ENCODE measurements around the gene CCDC9.
A peak's percentile ranks its signal among the peaks of the same experiment; 100 is the strongest.
"Not testable (repeated sequence)": the region's sequence is repeated elsewhere in the genome, so short reads cannot be mapped to it uniquely, and the experiment has no call there.

Gene CCDC9

GRCh38 chr19:47243364-47243775 is 13.0 kb upstream of the CCDC9 start:
- peak overlapping the region; percentile 81 for H3K4me3 Mint-ChIP-seq
- no peaks in the 10 kb centered on the region for H3K9me3 Mint-ChIP-seq

GRCh38 chr19:47243776-47244547 is 12.4 kb upstream of the CCDC9 start:
- Mint-ChIP-seq H3K27ac (peak overlapping the region; percentile 96), H3K4me3 (peak overlapping the region; percentile 81), H3K9me3 (no peaks in the 10 kb centered on the region), H3K36me3 (ENCODE audit: low read depth) (peaks cover 3% of the 10 kb centered on the region), H3K27me3 (ENCODE audit: low read depth) (peaks cover 6% of the 10 kb centered on the region), H3K4me1 (ENCODE audit: low read depth) (peaks cover 20% of the 10 kb centered on the region)

More at GRCh38 chr19:47243364-47243775, 13.0 kb upstream of the CCDC9 start:
- H3K36me3 Mint-ChIP-seq (ENCODE audit: low read depth): peaks cover 3% of the 10 kb centered on the region
- peak overlapping the region; percentile 96 for H3K27ac Mint-ChIP-seq
- H3K27me3 Mint-ChIP-seq (ENCODE audit: low read depth): peaks cover 9% of the 10 kb centered on the region
- peaks cover 21% of the 10 kb centered on the region for H3K4me1 Mint-ChIP-seq (ENCODE audit: low read depth)

- Mint-ChIP-seq H3K9me3 (no peaks in the 10 kb centered on the region), H3K27ac (peak overlapping the region; percentile 26), H3K36me3 (ENCODE audit: low read depth) (no peaks in the 10 kb centered on the region), H3K4me3 (no peak overlapping the region), H3K27me3 (ENCODE audit: low read depth) (no peaks in the 10 kb centered on the region), H3K4me1 (ENCODE audit: low read depth) (peaks cover 20% of the 10 kb centered on the region)
Measured at GRCh38 chr19:47247308-47247990, 8.9 kb upstream of the CCDC9 start.

- peaks cover 12% of the 10 kb centered on the region for H3K4me1 Mint-ChIP-seq (ENCODE audit: low read depth)
- not testable (repeated sequence) for H3K27ac Mint-ChIP-seq; H3K9me3 Mint-ChIP-seq; H3K4me3 Mint-ChIP-seq; H3K27me3 Mint-ChIP-seq (ENCODE audit: low read depth); H3K36me3 Mint-ChIP-seq (ENCODE audit: low read depth)
Measured at GRCh38 chr19:47253016-47253415, 3.3 kb upstream of the CCDC9 start.

GRCh38 chr19:47253467-47253881 is 2.9 kb upstream of the CCDC9 start:
- H3K4me1 Mint-ChIP-seq (ENCODE audit: low read depth): peaks cover 13% of the 10 kb centered on the region
- H3K36me3 Mint-ChIP-seq (ENCODE audit: low read depth): peaks cover 8% of the 10 kb centered on the region
- H3K4me3 Mint-ChIP-seq: no peak overlapping the region
- H3K27me3 Mint-ChIP-seq (ENCODE audit: low read depth): no peaks in the 10 kb centered on the region
- H3K27ac Mint-ChIP-seq: no peak overlapping the region
- H3K9me3 Mint-ChIP-seq: no peaks in the 10 kb centered on the region

GRCh38 chr19:47253970-47254369 is 2.4 kb upstream of the CCDC9 start:
- peak overlapping the region; percentile 21 for H3K27ac Mint-ChIP-seq

GRCh38 chr19:47256693-47257410 is 527 bp downstream of the CCDC9 start:
- H3K4me1 Mint-ChIP-seq (ENCODE audit: low read depth): peaks cover 27% of the 10 kb centered on the region
- no peaks in the 10 kb centered on the region for H3K27me3 Mint-ChIP-seq (ENCODE audit: low read depth)
- no peaks in the 10 kb centered on the region for H3K9me3 Mint-ChIP-seq

More at GRCh38 chr19:47253970-47254369, 2.4 kb upstream of the CCDC9 start:
- Mint-ChIP-seq H3K4me3 (no peak overlapping the region), H3K9me3 (no peaks in the 10 kb centered on the region), H3K27me3 (ENCODE audit: low read depth) (no peaks in the 10 kb centered on the region), H3K4me1 (ENCODE audit: low read depth) (peaks cover 18% of the 10 kb centered on the region), H3K36me3 (ENCODE audit: low read depth) (peaks cover 12% of the 10 kb centered on the region)

GRCh38 chr19:47257411-47258169 is 1.3 kb downstream of the CCDC9 start:
- H3K9me3 Mint-ChIP-seq: no peaks in the 10 kb centered on the region
- H3K36me3 Mint-ChIP-seq (ENCODE audit: low read depth): peaks cover 37% of the 10 kb centered on the region
- H3K4me3 Mint-ChIP-seq: peak overlapping the region; percentile 95
- H3K27me3 Mint-ChIP-seq (ENCODE audit: low read depth): no peaks in the 10 kb centered on the region
- peak overlapping the region; percentile 90 for H3K27ac Mint-ChIP-seq
- H3K4me1 Mint-ChIP-seq (ENCODE audit: low read depth): peaks cover 27% of the 10 kb centered on the region

More at GRCh38 chr19:47256693-47257410, 527 bp downstream of the CCDC9 start:
- Mint-ChIP-seq H3K36me3 (ENCODE audit: low read depth) (peaks cover 33% of the 10 kb centered on the region), H3K27ac (peak overlapping the region; percentile 90), H3K4me3 (peak overlapping the region; percentile 95)

- H3K9me3 Mint-ChIP-seq: no peaks in the 10 kb centered on the region
- H3K27ac Mint-ChIP-seq: no peak overlapping the region
- peak overlapping the region; percentile 95 for H3K4me3 Mint-ChIP-seq
- no peaks in the 10 kb centered on the region for H3K27me3 Mint-ChIP-seq (ENCODE audit: low read depth)
- H3K36me3 Mint-ChIP-seq (ENCODE audit: low read depth): peaks cover 38% of the 10 kb centered on the region
- H3K4me1 Mint-ChIP-seq (ENCODE audit: low read depth): peaks cover 27% of the 10 kb centered on the region
Measured at GRCh38 chr19:47258434-47258833, 2.1 kb downstream of the CCDC9 start.

GRCh38 chr19:47258895-47259555 is 2.7 kb downstream of the CCDC9 start:
- Mint-ChIP-seq H3K36me3 (ENCODE audit: low read depth) (peaks cover 38% of the 10 kb centered on the region), H3K4me1 (ENCODE audit: low read depth) (peaks cover 27% of the 10 kb centered on the region), H3K27me3 (ENCODE audit: low read depth) (no peaks in the 10 kb centered on the region), H3K9me3 (no peaks in the 10 kb centered on the region), H3K4me3 (peak overlapping the region; percentile 62), H3K27ac (peak overlapping the region; percentile 15)

- peaks cover 27% of the 10 kb centered on the region for H3K4me1 Mint-ChIP-seq (ENCODE audit: low read depth)
- H3K9me3 Mint-ChIP-seq: no peaks in the 10 kb centered on the region
- H3K27me3 Mint-ChIP-seq (ENCODE audit: low read depth): no peaks in the 10 kb centered on the region
- peaks cover 45% of the 10 kb centered on the region for H3K36me3 Mint-ChIP-seq (ENCODE audit: low read depth)
- peak overlapping the region; percentile 23 for H3K4me3 Mint-ChIP-seq
- H3K27ac Mint-ChIP-seq: no peak overlapping the region
Measured at GRCh38 chr19:47260476-47260875, 4.2 kb downstream of the CCDC9 start.

- peaks cover 55% of the 10 kb centered on the region for H3K36me3 Mint-ChIP-seq (ENCODE audit: low read depth)
- not testable (repeated sequence) for H3K9me3 Mint-ChIP-seq; H3K4me3 Mint-ChIP-seq; H3K27me3 Mint-ChIP-seq (ENCODE audit: low read depth); H3K27ac Mint-ChIP-seq
- peaks cover 25% of the 10 kb centered on the region for H3K4me1 Mint-ChIP-seq (ENCODE audit: low read depth)
Measured at GRCh38 chr19:47261946-47262793, 5.8 kb downstream of the CCDC9 start.

- no peaks in the 10 kb centered on the region for H3K9me3 Mint-ChIP-seq
- no peak overlapping the region for H3K4me3 Mint-ChIP-seq
- H3K27ac Mint-ChIP-seq: no peak overlapping the region
- H3K4me1 Mint-ChIP-seq (ENCODE audit: low read depth): peaks cover 6% of the 10 kb centered on the region
- H3K36me3 Mint-ChIP-seq (ENCODE audit: low read depth): peaks cover 38% of the 10 kb centered on the region
- H3K27me3 Mint-ChIP-seq (ENCODE audit: low read depth): no peaks in the 10 kb centered on the region
Measured at GRCh38 chr19:47264629-47265028, 8.3 kb downstream of the CCDC9 start.
